GM19035 (cell line): ENCODE measurements around the gene MTNR1A.

Experiments used
- ATAC-seq: cut with Tn5 transposase; IDR thresholded peaks from one replicate; pipeline ENCODE4 v1.9.1; 2021; ENCODE audit not compliant: unreplicated experiment

MTNR1A gene

DNA sequence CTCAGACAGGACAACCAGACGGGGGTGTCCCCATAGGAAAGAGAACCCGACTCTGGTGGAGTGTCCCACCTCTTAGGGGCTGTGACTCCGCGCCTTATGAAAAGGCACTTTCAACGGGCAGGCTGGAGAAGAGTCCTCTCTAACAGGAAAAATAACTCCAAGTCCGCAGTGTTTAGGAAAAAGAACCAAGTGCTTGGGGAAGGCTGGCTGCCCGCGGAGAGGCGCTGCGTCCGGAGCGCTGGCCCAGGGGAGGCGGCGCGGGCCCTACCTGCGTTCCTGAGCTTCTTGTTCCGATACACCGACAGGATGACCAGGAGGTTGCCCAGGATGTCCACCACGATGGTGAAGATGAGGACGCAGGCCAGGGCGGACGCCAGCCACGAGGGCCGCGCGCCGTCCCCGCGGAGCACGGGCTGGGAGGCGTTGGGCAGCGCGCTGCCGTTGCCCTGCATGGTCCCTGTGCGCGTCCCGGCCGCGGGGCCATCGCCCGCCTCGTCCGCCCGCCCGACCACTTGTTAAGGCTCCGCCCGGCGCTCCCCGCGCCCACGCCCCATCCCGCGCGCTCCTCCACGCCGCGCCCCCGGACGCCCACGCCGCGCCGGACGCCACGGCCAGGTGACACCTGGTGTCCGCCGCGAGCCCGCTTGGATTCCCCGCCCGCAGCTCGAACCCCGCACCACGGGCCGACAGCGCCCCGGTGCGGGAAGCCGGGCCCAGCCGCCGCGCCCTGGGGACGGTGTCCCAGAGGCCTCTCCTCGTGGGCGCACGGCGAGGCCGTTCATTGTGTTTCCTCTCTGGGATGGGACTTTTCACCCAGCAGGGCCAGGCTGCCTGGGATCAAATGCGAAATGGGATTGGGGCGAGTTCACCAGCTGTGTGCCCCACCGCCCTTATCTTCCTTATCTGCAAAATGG, at the start of gene MTNR1A:
Gene MTNR1A (minus strand): TSS at position 654 of the 914 bp plus-strand sequence. CDS start 202 bp downstream, at position 452.
- ATAC-seq, result no peak

- ATAC-seq, result no peak
Measured at GRCh38 chr4:186604124-186604807, 48.9 kb upstream of the MTNR1A start.

GRCh38 chr4:186602978-186603377, 47.6 kb upstream of the MTNR1A start:
- ATAC-seq, result no peak

DNA sequence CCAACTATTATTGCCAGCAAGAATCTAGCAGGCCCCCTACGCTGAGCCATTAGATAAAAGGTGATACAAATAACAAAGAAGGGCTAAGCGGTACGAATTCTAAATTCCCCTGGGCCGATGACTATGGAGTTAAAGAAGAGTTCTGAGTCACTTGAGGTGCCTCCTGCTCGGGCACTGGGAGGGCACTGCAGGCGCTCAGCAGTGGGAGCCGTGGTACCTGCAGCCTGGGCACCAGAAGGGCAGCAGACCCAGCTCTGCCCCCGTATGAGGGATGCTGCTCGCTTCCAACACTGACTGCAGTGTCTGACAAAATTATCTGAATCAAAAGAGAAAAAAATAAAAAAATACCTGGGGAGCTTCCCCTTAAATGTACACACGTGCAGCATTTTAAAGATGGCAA, 44.1 kb upstream of the MTNR1A start:
- ATAC-seq, result no peak

DNA sequence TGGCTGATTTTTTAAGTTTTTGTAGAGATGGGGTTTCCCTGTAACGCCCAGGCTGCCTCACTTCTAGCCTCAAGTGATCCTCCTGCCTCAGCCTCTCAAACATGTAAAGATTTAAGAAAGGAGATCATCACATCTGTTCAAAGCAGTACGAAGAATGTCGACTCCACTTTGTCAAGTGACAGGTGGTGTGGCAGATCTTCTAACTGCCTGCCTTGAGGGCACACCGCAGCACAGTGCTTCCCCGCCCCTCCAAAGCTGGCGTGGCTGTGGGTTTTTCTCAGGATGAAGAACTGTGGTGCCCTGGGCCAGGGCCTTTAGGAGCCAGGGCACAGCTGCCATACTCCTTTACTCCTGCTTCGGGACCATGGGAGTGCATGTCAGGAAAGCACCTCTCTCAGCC, 43.3 kb upstream of the MTNR1A start:
- ATAC-seq, result no peak

- ATAC-seq, result no peak
Measured at GRCh38 chr4:186596850-186597390, 41.6 kb upstream of the MTNR1A start.

- ATAC-seq, result no peak
Measured at GRCh38 chr4:186596346-186596745, 41.0 kb upstream of the MTNR1A start.

DNA sequence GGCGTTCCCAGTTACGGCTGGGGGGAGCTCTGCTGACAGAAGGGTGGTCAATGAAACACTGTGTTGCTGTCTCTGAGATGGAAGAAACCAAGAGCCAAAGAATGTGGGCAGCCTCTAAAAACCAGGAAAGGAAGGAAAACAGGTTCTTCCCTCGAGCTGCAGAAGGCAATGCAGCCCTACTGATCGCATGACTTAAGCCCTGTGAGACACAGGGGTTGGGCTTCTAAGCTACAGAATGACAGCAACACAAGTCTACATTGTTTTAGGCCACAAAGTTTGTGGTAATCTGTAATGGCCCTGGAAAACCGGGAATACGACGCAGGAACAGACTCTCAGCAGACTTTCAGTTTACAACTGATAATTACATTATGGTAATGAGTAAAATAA, 38.2 kb upstream of the MTNR1A start:
- ATAC-seq, result no peak

GRCh38 chr4:186592966-186593586, 37.7 kb upstream of the MTNR1A start:
- ATAC-seq, result no peak

DNA sequence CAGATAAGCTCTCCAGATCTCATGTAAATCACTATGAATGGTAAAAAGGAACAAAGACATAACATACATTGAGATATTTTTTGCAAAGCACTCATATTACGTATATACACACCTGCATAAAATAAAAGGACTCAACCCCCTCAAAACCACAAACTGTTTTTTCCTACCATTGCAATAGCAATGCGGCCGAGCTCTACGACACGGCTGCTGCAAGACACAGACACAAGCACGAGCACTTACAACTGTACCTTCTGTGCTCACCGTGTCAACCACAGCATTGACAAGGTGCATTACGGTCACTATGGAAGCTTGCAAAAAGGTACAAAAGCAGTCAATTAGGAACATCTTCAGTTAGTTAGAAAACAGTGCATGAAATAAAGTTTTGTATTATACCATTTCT, 37.1 kb upstream of the MTNR1A start:
- no peak for ATAC-seq

DNA sequence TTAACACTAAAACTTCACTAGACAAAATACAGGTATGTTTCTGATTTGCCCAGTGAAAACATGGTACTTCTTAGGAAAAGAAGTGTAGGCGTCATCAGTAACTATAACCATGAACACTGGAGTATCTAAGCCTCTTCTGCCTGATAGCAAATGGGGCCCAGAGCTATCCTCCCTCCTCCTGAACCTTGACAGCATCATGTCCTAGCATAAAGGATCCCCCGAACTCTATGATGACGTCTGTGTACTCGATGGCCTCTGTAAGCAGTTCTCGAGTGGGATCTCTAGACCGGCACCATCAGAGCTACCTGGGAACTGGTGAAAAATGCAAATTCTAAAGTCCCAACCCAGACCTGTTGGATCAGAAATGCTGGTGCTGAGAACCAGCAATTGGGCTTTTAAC, 36.3 kb upstream of the MTNR1A start:
- no peak for ATAC-seq

DNA sequence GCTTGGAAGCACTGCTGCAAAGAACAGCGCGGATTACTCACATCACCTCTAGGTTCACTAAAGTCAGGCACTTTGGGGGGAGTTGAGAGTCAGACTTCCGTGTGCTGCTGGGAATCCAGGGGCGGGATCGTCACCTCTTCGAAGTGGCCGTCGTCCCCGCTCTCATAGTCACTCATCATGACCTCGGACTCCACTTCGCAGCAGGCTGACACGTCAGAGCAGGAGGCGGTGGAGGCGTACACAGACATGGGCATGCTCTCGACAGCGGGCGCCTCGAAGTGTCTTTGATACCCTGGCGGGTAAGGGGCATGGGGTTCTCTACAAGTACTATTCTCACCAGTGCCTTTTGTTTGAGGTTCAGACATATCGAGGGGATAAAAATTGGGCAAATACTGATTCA, 33.1 kb upstream of the MTNR1A start:
- ATAC-seq, result no peak

- ATAC-seq, result peak; percentile 91
Measured at GRCh38 chr4:186587416-186588018, 32.1 kb upstream of the MTNR1A start.

GRCh38 chr4:186586205-186586604, 30.8 kb upstream of the MTNR1A start:
- no peak for ATAC-seq

DNA sequence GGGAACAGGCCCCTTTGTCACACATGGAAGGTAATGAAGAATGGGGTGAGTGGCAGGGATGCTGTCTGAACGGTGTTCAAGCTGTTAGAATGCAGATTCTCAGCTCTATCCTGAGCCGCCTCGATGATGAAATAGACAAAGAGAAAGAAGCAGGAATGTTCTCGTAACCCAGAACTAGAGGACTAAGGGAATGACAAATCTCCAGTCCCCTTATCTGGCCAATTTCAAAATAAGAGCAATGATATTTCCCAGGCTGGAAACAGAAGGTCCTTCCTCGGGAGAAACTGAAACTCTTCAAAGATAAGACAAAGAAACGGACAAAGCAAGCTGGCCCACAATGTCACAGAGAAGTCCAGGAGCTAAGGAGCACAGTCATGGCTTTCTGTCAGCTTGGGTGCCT, 29.5 kb upstream of the MTNR1A start:
- no peak for ATAC-seq

GRCh38 chr4:186581421-186581820, 26.1 kb upstream of the MTNR1A start:
- no peak for ATAC-seq

- no peak for ATAC-seq
Measured at GRCh38 chr4:186580669-186581068, 25.3 kb upstream of the MTNR1A start.

GRCh38 chr4:186570193-186570996, 15.0 kb upstream of the MTNR1A start:
- ATAC-seq, result no peak

DNA sequence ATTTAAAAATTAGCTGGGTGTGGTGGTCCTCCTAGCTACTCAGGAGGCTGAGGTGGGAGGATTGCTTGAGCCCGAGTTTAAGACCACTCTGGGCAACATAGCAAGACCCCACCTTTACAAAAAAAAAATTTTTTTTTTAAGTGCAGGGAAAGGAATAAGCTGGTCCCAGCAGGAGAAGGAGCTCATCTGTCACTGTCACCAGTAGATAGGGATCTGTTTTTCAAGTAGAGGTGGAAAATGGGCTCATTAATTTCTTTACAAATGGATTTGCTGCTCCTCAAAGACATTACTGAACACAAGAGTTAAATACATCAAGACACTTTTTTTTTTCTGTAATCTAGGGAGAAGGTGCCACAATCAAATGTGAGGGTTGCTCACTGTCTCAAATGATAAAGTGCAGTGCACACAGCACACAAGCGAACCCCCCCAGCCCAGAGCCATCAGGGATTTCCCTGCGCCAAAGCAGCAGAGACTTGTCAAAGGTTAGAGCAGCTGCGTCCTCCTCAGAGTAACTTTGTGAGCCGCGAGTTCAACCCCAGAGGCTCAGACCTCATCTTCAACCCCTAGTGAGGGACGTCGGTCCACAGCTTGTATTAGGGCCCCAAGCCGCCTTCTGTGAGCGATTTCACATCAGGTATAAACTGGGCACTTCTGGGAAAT, 14.3 kb upstream of the MTNR1A start:
- no peak for ATAC-seq

- no peak for ATAC-seq
Measured at GRCh38 chr4:186566068-186566467, 10.7 kb upstream of the MTNR1A start.
